ENCODE results near the gene MGAT4A. TPM values are rescaled to one million over a fixed set of nuclear protein-coding genes. Genes with fewer than 3 reads are reported as not detected.

The MGAT4A gene
- total and polyA plus RNA-seq, 2 of the 13 experiments (the other 11 are each of a cell fraction or from before 2014, with no cell fraction given), result 47.2 to 90.9 TPM

- TF ChIP-seq PAWR (CRISPR knock-in tag; IDR thresholded peaks at IDR 0.05; ENCODE audit: borderline replicate concordance) (no peak), JARID2 (CRISPR knock-in tag; IDR thresholded peaks at IDR 0.05; ENCODE audit: insufficient replicate concordance) (no peak), ZFYVE20 (CRISPR knock-in tag; IDR thresholded peaks at IDR 0.05; ENCODE audit: borderline replicate concordance, low read depth) (no peak), ZBTB3 (CRISPR knock-in tag; IDR thresholded peaks at IDR 0.05; ENCODE audit: borderline replicate concordance, low read depth) (no peak), ZNF431 (CRISPR knock-in tag; IDR thresholded peaks at IDR 0.05; ENCODE audit: borderline replicate concordance, low read depth) (peak; percentile 75; the same call in 1 of the 2 replicates), ZNF230 (CRISPR knock-in tag; IDR thresholded peaks at IDR 0.05) (peak; percentile 55; the same call in 1 of the 2 replicates), CBX2 (IDR thresholded peaks at IDR 0.05; ENCODE audit: low read depth, low read length) (no peak), CBX2 (CRISPR knock-in tag; IDR thresholded peaks at IDR 0.05; ENCODE audit: low read depth) (no peak), ZNF136 (CRISPR knock-in tag; IDR thresholded peaks at IDR 0.05; ENCODE audit: low read depth) (0 out of 2 replicates have a peak, but pooled peaks have one; percentile 82), PRPF4 (IDR thresholded peaks at IDR 0.05; ENCODE audit: low read depth, low read length, poor library complexity, severe bottlenecking) (no peak), POLR2AphosphoS2 (IDR thresholded peaks at IDR 0.05; ENCODE audit: low read depth, low read length) (no peak), ZNF138 (CRISPR knock-in tag; IDR thresholded peaks at IDR 0.05; ENCODE audit: low read depth) (0 out of 2 replicates have a peak, but pooled peaks have one; percentile 75), MIER2 (CRISPR knock-in tag; IDR thresholded peaks at IDR 0.05) (peak; percentile 82), ZNF235 (CRISPR knock-in tag; IDR thresholded peaks at IDR 0.05; ENCODE audit: borderline replicate concordance) (no peak), HNF4A (CRISPR knock-in tag; IDR thresholded peaks at IDR 0.05) (peak; percentile 99), CCDC6 (CRISPR knock-in tag; IDR thresholded peaks at IDR 0.05) (peak; percentile 81), DMAP1 (CRISPR knock-in tag; IDR thresholded peaks at IDR 0.05) (peak; percentile 93), ZNF83 (CRISPR knock-in tag; IDR thresholded peaks at IDR 0.05; ENCODE audit: borderline replicate concordance) (0 out of 2 replicates have a peak, but pooled peaks have one; percentile 75), HCFC1 (IDR thresholded peaks at IDR 0.05; ENCODE audit: low read depth, low read length) (no peak), PLRG1 (conservative IDR thresholded peaks at IDR 0.05) (no peak), ZNF569 (CRISPR knock-in tag; IDR thresholded peaks at IDR 0.05; ENCODE audit: borderline replicate concordance) (no peak)
- TF ChIP-seq, protein P1, sequence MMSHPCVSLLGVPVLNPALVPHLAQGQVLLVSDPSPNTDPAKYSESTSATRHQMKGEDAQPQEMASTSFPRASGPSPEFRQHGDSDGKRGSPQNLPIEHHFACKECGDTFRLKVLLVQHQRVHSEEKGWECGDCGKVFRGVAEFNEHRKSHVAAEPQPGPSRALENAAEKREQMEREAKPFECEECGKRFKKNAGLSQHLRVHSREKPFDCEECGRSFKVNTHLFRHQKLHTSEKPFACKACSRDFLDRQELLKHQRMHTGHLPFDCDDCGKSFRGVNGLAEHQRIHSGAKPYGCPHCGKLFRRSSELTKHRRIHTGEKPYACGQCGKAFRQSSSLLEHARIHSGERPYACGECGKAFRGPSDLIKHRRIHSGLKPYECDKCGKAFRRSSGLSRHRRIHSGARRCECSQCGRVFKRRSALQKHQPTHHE (CRISPR knock-in tag; IDR thresholded peaks at IDR 0.05; ENCODE audit: borderline replicate concordance), result no peak
- TF ChIP-seq, protein P2, sequence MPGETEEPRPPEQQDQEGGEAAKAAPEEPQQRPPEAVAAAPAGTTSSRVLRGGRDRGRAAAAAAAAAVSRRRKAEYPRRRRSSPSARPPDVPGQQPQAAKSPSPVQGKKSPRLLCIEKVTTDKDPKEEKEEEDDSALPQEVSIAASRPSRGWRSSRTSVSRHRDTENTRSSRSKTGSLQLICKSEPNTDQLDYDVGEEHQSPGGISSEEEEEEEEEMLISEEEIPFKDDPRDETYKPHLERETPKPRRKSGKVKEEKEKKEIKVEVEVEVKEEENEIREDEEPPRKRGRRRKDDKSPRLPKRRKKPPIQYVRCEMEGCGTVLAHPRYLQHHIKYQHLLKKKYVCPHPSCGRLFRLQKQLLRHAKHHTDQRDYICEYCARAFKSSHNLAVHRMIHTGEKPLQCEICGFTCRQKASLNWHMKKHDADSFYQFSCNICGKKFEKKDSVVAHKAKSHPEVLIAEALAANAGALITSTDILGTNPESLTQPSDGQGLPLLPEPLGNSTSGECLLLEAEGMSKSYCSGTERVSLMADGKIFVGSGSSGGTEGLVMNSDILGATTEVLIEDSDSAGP (CRISPR knock-in tag; IDR thresholded peaks at IDR 0.05; ENCODE audit: borderline replicate concordance), result peak; percentile 91
- TF ChIP-seq, protein P3, sequence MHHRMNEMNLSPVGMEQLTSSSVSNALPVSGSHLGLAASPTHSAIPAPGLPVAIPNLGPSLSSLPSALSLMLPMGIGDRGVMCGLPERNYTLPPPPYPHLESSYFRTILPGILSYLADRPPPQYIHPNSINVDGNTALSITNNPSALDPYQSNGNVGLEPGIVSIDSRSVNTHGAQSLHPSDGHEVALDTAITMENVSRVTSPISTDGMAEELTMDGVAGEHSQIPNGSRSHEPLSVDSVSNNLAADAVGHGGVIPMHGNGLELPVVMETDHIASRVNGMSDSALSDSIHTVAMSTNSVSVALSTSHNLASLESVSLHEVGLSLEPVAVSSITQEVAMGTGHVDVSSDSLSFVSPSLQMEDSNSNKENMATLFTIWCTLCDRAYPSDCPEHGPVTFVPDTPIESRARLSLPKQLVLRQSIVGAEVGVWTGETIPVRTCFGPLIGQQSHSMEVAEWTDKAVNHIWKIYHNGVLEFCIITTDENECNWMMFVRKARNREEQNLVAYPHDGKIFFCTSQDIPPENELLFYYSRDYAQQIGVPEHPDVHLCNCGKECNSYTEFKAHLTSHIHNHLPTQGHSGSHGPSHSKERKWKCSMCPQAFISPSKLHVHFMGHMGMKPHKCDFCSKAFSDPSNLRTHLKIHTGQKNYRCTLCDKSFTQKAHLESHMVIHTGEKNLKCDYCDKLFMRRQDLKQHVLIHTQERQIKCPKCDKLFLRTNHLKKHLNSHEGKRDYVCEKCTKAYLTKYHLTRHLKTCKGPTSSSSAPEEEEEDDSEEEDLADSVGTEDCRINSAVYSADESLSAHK (CRISPR knock-in tag; IDR thresholded peaks at IDR 0.05; ENCODE audit: borderline replicate concordance), result no peak
Observed at GRCh38 chr2:98702127-98702802, 28.7 kb downstream of the MGAT4A start (continued).
